ENCODE data around the gene C4A. TPM values are rescaled to one million over a fixed set of nuclear protein-coding genes. Genes with fewer than 3 reads are reported as not detected.
"Not testable (repeated sequence)": the region's sequence is repeated elsewhere in the genome, so short reads cannot be mapped to it uniquely, and the experiment has no call there.

C4A gene
- total RNA-seq (ENCODE audit: insufficient read depth, low replicate concordance): 26.2 TPM

GRCh38 chr6:31981744-31982143 lies at the start of gene C4A:
C4A (plus strand) TSS chr6:31982057; CDS start chr6:31982108, 51 bp downstream.
- not testable (repeated sequence) for DNase-seq (ENCODE audit: low spot score)

GRCh38 chr6:31932137-31932536 lies 49.7 kb upstream of the C4A start:
- not testable (repeated sequence) for DNase-seq (ENCODE audit: low spot score)

- DNase-seq (ENCODE audit: low spot score): no peak
These were observed 48.3 kb upstream of the C4A start for GRCh38 chr6:31933537-31933936.

GRCh38 chr6:31935021-31935420 lies 46.8 kb upstream of the C4A start:
- no peak for DNase-seq (ENCODE audit: low spot score)

GRCh38 chr6:31935823-31936222 lies 46.0 kb upstream of the C4A start:
- no peak for DNase-seq (ENCODE audit: low spot score)

- no peak for DNase-seq (ENCODE audit: low spot score)
These were observed 41.6 kb upstream of the C4A start for GRCh38 chr6:31940256-31940664.

- no peak for DNase-seq (ENCODE audit: low spot score)
These were observed 38.1 kb upstream of the C4A start for GRCh38 chr6:31943742-31944141.

GRCh38 chr6:31945154-31945506 lies 36.7 kb upstream of the C4A start:
- no peak for DNase-seq (ENCODE audit: low spot score)

- DNase-seq (ENCODE audit: low spot score): peak; percentile 89
These were observed 36.1 kb upstream of the C4A start, which contains the start of gene CFB for GRCh38 chr6:31945507-31946369. CFB (plus strand) TSS chr6:31946095; CDS start chr6:31946222, 127 bp downstream.

- DNase-seq (ENCODE audit: low spot score): no peak
These were observed 35.4 kb upstream of the C4A start for GRCh38 chr6:31946370-31946885.

- DNase-seq (ENCODE audit: low spot score): no peak
These were observed 34.7 kb upstream of the C4A start for GRCh38 chr6:31947070-31947675.

- DNase-seq (ENCODE audit: low spot score): no peak
These were observed 34.0 kb upstream of the C4A start for GRCh38 chr6:31947864-31948263.

- DNase-seq (ENCODE audit: low spot score): no peak
These were observed 33.6 kb upstream of the C4A start for GRCh38 chr6:31948306-31948705.

- peak; percentile 35 for DNase-seq (ENCODE audit: low spot score)
These were observed 33.0 kb upstream of the C4A start for GRCh38 chr6:31948753-31949413.

- no peak for DNase-seq (ENCODE audit: low spot score)
These were observed 31.8 kb upstream of the C4A start for GRCh38 chr6:31949926-31950548.

- DNase-seq (ENCODE audit: low spot score): no peak
These were observed 29.6 kb upstream of the C4A start for GRCh38 chr6:31952140-31952805.

GRCh38 chr6:31952890-31953289 lies 29.0 kb upstream of the C4A start:
- no peak for DNase-seq (ENCODE audit: low spot score)

GRCh38 chr6:31954511-31954910 lies 27.3 kb upstream of the C4A start:
- DNase-seq (ENCODE audit: low spot score): no peak

- DNase-seq (ENCODE audit: low spot score): no peak
These were observed 25.1 kb upstream of the C4A start for GRCh38 chr6:31956796-31957195.

- no peak for DNase-seq (ENCODE audit: low spot score)
These were observed 23.5 kb upstream of the C4A start for GRCh38 chr6:31958412-31958740.

All from umbilical cord (tissue), 2 donors.